PC-9 (cell line): ENCODE measurements around the gene ABTB2.

Experiments
- CTCF ChIP-seq: fragments of 200-600 bp; sonication (generic); conservative IDR thresholded peaks from 2 replicates; pipeline ENCODE4 v1.6.1; 2017; ENCODE audit warnings: mixed run types, antibody characterized with exemption, mild to moderate bottlenecking, moderate library complexity
- EZH2 ChIP-seq: fragments of 200-600 bp; sonication (generic); IDR thresholded peaks from 2 replicates; pipeline ENCODE4 v1.8.0; 2017; ENCODE audit warnings: antibody characterized with exemption, low read depth

GRCh38 chr11:34182425-34182824 lies 175.4 kb downstream of the ABTB2 start:
- TF ChIP-seq CTCF = no peak
- TF ChIP-seq EZH2 = no peak
